NCI-H526 (cell line): ENCODE measurements around the gene ENO4.

Source experiments
- DNase-seq, 2 experiments: peaks; one replicate each; lab custom pipeline; 2025; lab: John Stamatoyannopoulos, UW

Gene ENO4

GRCh38 chr10:116849248-116850057, at the start of gene ENO4:
Gene ENO4, plus strand, starts transcription at chr10:116849499. Its CDS starts 68 bp downstream, at chr10:116849567.
- peak; percentile 80 to 89 for DNase-seq

- no peak for DNase-seq
Observed at GRCh38 chr10:116800286-116800929, 48.9 kb upstream of the ENO4 start.

- no peak for DNase-seq
Observed at GRCh38 chr10:116801658-116802057, 47.6 kb upstream of the ENO4 start.

- no peak for DNase-seq
Observed at GRCh38 chr10:116802474-116802873, 46.8 kb upstream of the ENO4 start.

GRCh38 chr10:116802876-116803275, 46.4 kb upstream of the ENO4 start:
- DNase-seq: no peak

- DNase-seq: no peak
Observed at GRCh38 chr10:116803451-116804249, 45.6 kb upstream of the ENO4 start.

- no peak for DNase-seq
Observed at GRCh38 chr10:116808706-116809105, 40.6 kb upstream of the ENO4 start.

GRCh38 chr10:116809483-116810119, 39.7 kb upstream of the ENO4 start:
- DNase-seq: peak in 1 of 2 experiments; percentile 70

GRCh38 chr10:116810120-116810500, 39.2 kb upstream of the ENO4 start:
- DNase-seq: peak in 1 of 2 experiments; percentile 20

- no peak for DNase-seq
Observed at GRCh38 chr10:116810895-116811294, 38.4 kb upstream of the ENO4 start.

- DNase-seq: no peak
Observed at GRCh38 chr10:116811691-116812090, 37.6 kb upstream of the ENO4 start.

- no peak for DNase-seq
Observed at GRCh38 chr10:116815641-116816415, 33.5 kb upstream of the ENO4 start.

GRCh38 chr10:116817178-116817577, 32.1 kb upstream of the ENO4 start:
- DNase-seq: no peak

GRCh38 chr10:116817780-116818343, 31.4 kb upstream of the ENO4 start:
- DNase-seq: no peak

- no peak for DNase-seq
Observed at GRCh38 chr10:116819999-116820677, 29.2 kb upstream of the ENO4 start.

GRCh38 chr10:116825901-116826300, 23.4 kb upstream of the ENO4 start:
- DNase-seq: no peak

GRCh38 chr10:116826803-116827202, 22.5 kb upstream of the ENO4 start:
- DNase-seq: no peak

GRCh38 chr10:116827214-116827671, 22.1 kb upstream of the ENO4 start:
- DNase-seq: no peak

GRCh38 chr10:116828116-116828515, 21.2 kb upstream of the ENO4 start:
- DNase-seq: no peak

GRCh38 chr10:116829711-116830110, 19.6 kb upstream of the ENO4 start:
- no peak for DNase-seq
